Measurements from ENCODE around the gene TYW3.

Gene TYW3

DNA sequence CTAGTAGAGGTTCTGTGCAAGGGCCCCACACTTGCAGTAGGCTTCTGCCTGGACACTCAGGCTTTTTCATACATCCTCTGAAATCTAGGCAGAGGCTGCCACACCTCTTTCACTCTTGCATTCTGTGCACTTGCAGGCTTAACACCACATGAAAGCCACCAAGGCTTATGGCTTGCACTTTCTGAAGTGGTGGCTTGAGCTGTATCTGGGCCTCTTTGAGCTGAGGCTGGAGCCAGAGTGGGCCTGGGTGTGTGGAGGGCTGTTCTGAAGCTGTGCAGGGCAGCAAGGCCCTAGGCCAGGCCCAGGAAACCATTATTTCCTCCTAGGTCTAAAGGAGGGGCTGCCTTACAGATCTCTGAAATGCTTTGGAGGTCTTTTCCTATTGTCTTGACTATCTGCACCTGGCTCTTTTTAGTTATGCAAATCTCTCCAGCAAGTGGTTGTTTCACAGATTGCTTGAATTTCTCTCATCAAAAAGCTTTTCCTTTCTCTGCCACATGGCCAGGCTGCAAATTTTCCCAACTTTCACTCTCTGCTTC lies 66.2 kb downstream of the TYW3 start:
- no peak for DNase-seq

DNA sequence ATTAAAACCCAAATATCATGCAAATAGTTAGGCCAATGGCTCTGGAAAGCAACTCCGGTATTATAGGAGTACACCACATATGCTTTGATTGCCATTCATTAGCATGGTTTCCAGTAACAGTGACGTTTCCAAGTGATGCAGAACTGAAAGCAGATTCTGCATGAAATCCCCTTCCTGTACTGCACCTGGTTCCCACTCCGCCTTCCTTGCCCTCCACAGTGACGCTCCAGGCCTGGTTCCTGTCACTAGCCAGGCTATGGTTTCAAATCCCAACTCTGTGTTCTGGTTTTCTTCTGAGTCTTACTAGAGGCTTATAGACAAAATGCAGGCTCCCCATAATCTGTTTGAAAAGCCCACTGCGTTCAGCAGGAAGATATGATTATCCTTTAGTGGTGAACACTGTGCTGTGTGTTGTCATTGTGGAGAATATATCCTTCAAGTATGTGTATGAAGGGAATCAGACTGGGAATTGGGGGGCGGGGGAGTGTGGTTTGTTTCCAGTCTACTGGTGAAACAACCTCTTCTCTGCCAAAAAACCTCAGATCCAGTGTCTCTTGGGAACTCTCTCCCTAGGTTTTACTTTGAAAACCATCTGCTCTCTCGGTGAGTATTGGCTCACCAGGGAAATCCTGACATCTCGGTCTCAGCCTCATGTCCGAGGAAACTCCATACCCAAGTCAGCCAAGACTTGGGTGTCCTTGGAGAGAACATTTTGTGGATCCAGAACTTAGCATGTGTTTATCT lies 78.7 kb downstream of the TYW3 start:
- no peak for DNase-seq

DNA sequence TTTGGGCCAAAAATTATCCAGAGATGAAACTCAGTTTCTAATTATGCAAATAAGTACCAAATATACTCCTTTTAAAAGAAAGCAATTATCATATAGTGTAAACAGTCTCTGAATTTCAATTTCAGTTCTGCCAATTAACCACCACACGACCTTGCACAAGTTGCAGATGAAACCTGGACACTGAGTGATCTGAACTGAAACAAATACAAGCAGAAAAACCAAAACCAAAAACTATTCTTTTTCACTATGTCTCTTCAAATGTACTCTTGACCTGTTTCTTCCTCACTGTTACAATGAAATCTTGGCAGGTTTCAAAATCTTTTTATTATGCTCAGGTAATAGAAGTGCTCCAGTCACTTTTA lies 79.2 kb downstream of the TYW3 start:
- DNase-seq, result no peak
